IMR-90 (cell line): Measurements from ENCODE around the gene DDX39A. TPM values are rescaled to one million over a fixed set of nuclear protein-coding genes. Genes with fewer than 3 reads are reported as not detected.
A peak's percentile ranks its signal among the peaks of the same experiment; 100 is the strongest.

Source experiments
- ATAC-seq: fragments of 200-7000 bp; cut with Tn5 transposase; 2 replicates; pipeline ENCODE4 v1.9.1; 2020; ENCODE audit warnings: low read depth, mild to moderate bottlenecking, moderate library complexity
- BruUV-seq: library from RNA; stranded (reverse); fragments of 400-500 nt; replicated peaks from 2 replicates; lab custom pipeline; 2021; lab: Mats Ljungman, UMichigan
- CTCF ChIA-PET: fragments of 300-600 bp; formaldehyde crosslinking; extraction: SDS; loops from one replicate; lab custom pipeline; 2021; ENCODE audit warnings: antibody characterized with exemption; lab: Yijun Ruan, JAX
- POLR2A ChIA-PET: fragments of 300-600 bp; sonication (Branson Sonifier 250); formaldehyde crosslinking; loops from one replicate; lab custom pipeline; 2022; ENCODE audit warnings: antibody characterized with exemption; ENCODE audit not compliant: unreplicated experiment; lab: Charles Lee
- DNase-seq: peaks from one replicate; pipeline ENCODE4 v3.0.0; 2013
- H2AFZ ChIP-seq: replicated peaks from 2 replicates; pipeline ENCODE3; 2013; ENCODE audit warnings: low read length, mild to moderate bottlenecking; ENCODE audit not compliant: poor library complexity
- H2AK5ac ChIP-seq: 2 replicates; pipeline ENCODE4 v1.6.1; 2013; ENCODE audit warnings: low read depth, low read length, inconsistent platforms
- H2AK9ac ChIP-seq: replicated peaks from 2 replicates; pipeline ENCODE3; 2013; ENCODE audit warnings: mild to moderate bottlenecking, low read depth, low read length, moderate library complexity; ENCODE audit not compliant: poor library complexity
- H2BK120ac ChIP-seq: 2 replicates; pipeline ENCODE4 v1.6.1; 2013; ENCODE audit warnings: low read depth, low read length, inconsistent platforms
- H2BK15ac ChIP-seq: 3 replicates; pipeline ENCODE4 v1.6.1; 2013; ENCODE audit warnings: low read depth, low read length, inconsistent platforms
- H2BK20ac ChIP-seq: 2 replicates; pipeline ENCODE4 v1.6.1; 2013; ENCODE audit warnings: low read depth, mild to moderate bottlenecking, inconsistent platforms, low read length, moderate library complexity
- H2BK5ac ChIP-seq: 2 replicates; pipeline ENCODE4 v1.6.1; 2013; ENCODE audit warnings: mild to moderate bottlenecking, low read depth, low read length, inconsistent platforms; ENCODE audit not compliant: poor library complexity, severe bottlenecking
- H3K14ac ChIP-seq: replicated peaks from 2 replicates; pipeline ENCODE4 v1.6.1; 2013; ENCODE audit warnings: low read depth, low read length, inconsistent platforms
- H3K18ac ChIP-seq: 2 replicates; pipeline ENCODE4 v1.6.1; 2013; ENCODE audit warnings: low read depth, low read length, control low read depth
- H3K23ac ChIP-seq: 2 replicates; pipeline ENCODE4 v1.6.1; 2013; ENCODE audit warnings: low read depth, low read length, inconsistent platforms
- H3K27ac ChIP-seq: 2 replicates; pipeline ENCODE4 v1.5.1; 2013; ENCODE audit warnings: mild to moderate bottlenecking, control low read depth, low read length; ENCODE audit not compliant: insufficient read depth
- H3K27me3 ChIP-seq: 2 replicates; pipeline ENCODE4 v1.6.1; 2013; ENCODE audit warnings: low read length; ENCODE audit not compliant: control insufficient read depth, insufficient read depth
- H3K36me3 ChIP-seq: 2 replicates; pipeline ENCODE4 v1.6.1; 2013; ENCODE audit warnings: low read length, mixed read lengths; ENCODE audit not compliant: control insufficient read depth, insufficient read depth
- H3K4ac ChIP-seq: 2 replicates; pipeline ENCODE4 v1.6.1; 2013; ENCODE audit warnings: low read depth, low read length, inconsistent platforms
- H3K4me1 ChIP-seq: 2 replicates; pipeline ENCODE4 v1.6.1; 2013; ENCODE audit warnings: low read length, mixed read lengths; ENCODE audit not compliant: control insufficient read depth, insufficient read depth
- H3K4me2 ChIP-seq: 2 replicates; pipeline ENCODE4 v1.6.1; 2013; ENCODE audit warnings: low read depth, mild to moderate bottlenecking, control low read depth, low read length, moderate library complexity
- H3K4me3 ChIP-seq: 2 replicates; pipeline ENCODE4 v1.5.1; 2013; ENCODE audit warnings: low read depth, mild to moderate bottlenecking, control low read depth, low read length, moderate library complexity; ENCODE audit not compliant: insufficient read depth
- H3K56ac ChIP-seq: 2 replicates; pipeline ENCODE4 v1.6.1; 2013; ENCODE audit warnings: low read length, inconsistent platforms; ENCODE audit not compliant: insufficient read depth; ENCODE audit errors: extremely low read depth
- H3K79me1 ChIP-seq, 2 experiments: 2 replicates each; pipeline ENCODE4 v1.6.1; 2013; ENCODE audit warnings: low read length in 2 of 2, inconsistent platforms in 1 of 2, low read depth in 1 of 2
- H3K9ac ChIP-seq: 2 replicates; pipeline ENCODE4 v1.6.1; 2013; ENCODE audit warnings: low read depth, low read length, control low read depth
- H3K9me1 ChIP-seq: 2 replicates; pipeline ENCODE4 v1.6.1; 2013; ENCODE audit warnings: low read length, inconsistent platforms; ENCODE audit not compliant: insufficient read depth
- H3K9me3 ChIP-seq: 2 replicates; pipeline ENCODE4 v1.6.1; 2013; ENCODE audit warnings: low read length; ENCODE audit not compliant: control insufficient read depth, insufficient read depth
- H4K20me1 ChIP-seq: 2 replicates; pipeline ENCODE4 v1.6.1; 2013; ENCODE audit warnings: low read length, inconsistent platforms; ENCODE audit not compliant: insufficient read depth
- H4K5ac ChIP-seq: 2 replicates; pipeline ENCODE4 v1.6.1; 2013; ENCODE audit warnings: mild to moderate bottlenecking, low read depth, low read length, control low read depth
- H4K8ac ChIP-seq, 2 experiments: 2 replicates each; pipeline ENCODE4 v1.6.1; 2013; ENCODE audit warnings: low read depth in 2 of 2, low read length in 2 of 2, control low read depth in 1 of 2, inconsistent platforms in 1 of 2
- H4K91ac ChIP-seq: 2 replicates; pipeline ENCODE4 v1.6.1; 2013; ENCODE audit warnings: low read depth, low read length, inconsistent platforms; ENCODE audit not compliant: insufficient read depth
- BHLHE40 ChIP-seq: fragments of 150-350 bp; IDR thresholded peaks from 2 replicates; pipeline ENCODE4 v1.6.1; 2016; ENCODE audit warnings: mild to moderate bottlenecking, low read depth, low read length
- CEBPB ChIP-seq: IDR thresholded peaks from 2 replicates; pipeline ENCODE4 v1.6.1; 2012; ENCODE audit warnings: low read depth, low read length, improper control_type of control experiment
- CTCF ChIP-seq: conservative IDR thresholded peaks from 2 replicates; pipeline ENCODE4 v1.5.1; 2012; ENCODE audit warnings: mild to moderate bottlenecking, low read depth, low read length, improper control_type of control experiment
- ELK1 ChIP-seq: fragments of 150-350 bp; IDR thresholded peaks from 2 replicates; pipeline ENCODE4 v1.6.1; 2016; ENCODE audit warnings: low read depth, mild to moderate bottlenecking, low read length, moderate library complexity, borderline replicate concordance
- MAFK ChIP-seq: IDR thresholded peaks from 2 replicates; pipeline ENCODE4 v1.6.1; 2012; ENCODE audit warnings: low read depth, low read length, improper control_type of control experiment
- MAZ ChIP-seq: IDR thresholded peaks from 2 replicates; pipeline ENCODE4 v1.6.1; 2012; ENCODE audit warnings: low read depth, mild to moderate bottlenecking, low read length, improper control_type of control experiment, moderate library complexity, borderline replicate concordance
- MXI1 ChIP-seq: IDR thresholded peaks from 2 replicates; pipeline ENCODE4 v1.6.1; 2012; ENCODE audit warnings: low read depth, mild to moderate bottlenecking, low read length, moderate library complexity, borderline replicate concordance
- POLR2A ChIP-seq: IDR thresholded peaks from 2 replicates; pipeline ENCODE4 v1.6.1; 2012; ENCODE audit warnings: mild to moderate bottlenecking, low read depth, low read length
- RAD21 ChIP-seq: IDR thresholded peaks from 2 replicates; pipeline ENCODE4 v1.6.1; 2012; ENCODE audit warnings: low read length, improper control_type of control experiment
- RCOR1 ChIP-seq: IDR thresholded peaks from 2 replicates; pipeline ENCODE4 v1.6.1; 2012; ENCODE audit warnings: mild to moderate bottlenecking, low read length, improper control_type of control experiment; ENCODE audit not compliant: insufficient replicate concordance
- WGBS, 2 experiments: methylation state at CpG; one replicate each; pipeline versions ENCODE4 v1.1.5 to v1.1.7; 2013; ENCODE audit warnings: missing lambda C conversion rate in 2 of 2; ENCODE audit not compliant: insufficient read length in 1 of 2; ENCODE audit errors: extremely low coverage in 2 of 2; 5-methylcytosine and 5-hydroxymethylcytosine counted together
- dilution Hi-C: fragments of 300-500 bp; cut with HindIII; formaldehyde crosslinking; loops from one replicate; pipeline ENCODE4 v1.14.3; 2018; ENCODE audit warnings: low sequenced_read_pairs; ENCODE audit not compliant: unreplicated experiment
- in situ Hi-C: fragments of 300-500 bp; cut with MboI; formaldehyde crosslinking; loops from 3 replicates; pipeline ENCODE4 v1.14.3; 2019; ENCODE audit warnings: low sequenced_read_pairs, inconsistent platforms, mixed read lengths
- intact Hi-C: fragments of 100-400 bp; cut with micrococcal nuclease; formaldehyde crosslinking; loops from 2 replicates; pipeline ENCODE4 v1.10.0; 2022
- polyA plus RNA-seq, 3 experiments: library from polyadenylated mRNA; depleted of rRNA; stranded (reverse); fragments of >200 nt; gene quantifications; 2 replicates each; pipeline ENCODE4 v1.2.3, GENCODE V29; 2012; ENCODE audit warnings: low replicate concordance in 1 of 3
- total RNA-seq: library from RNA; depleted of rRNA; stranded (reverse); fragments of >200 nt; gene quantifications from 2 replicates; pipeline ENCODE4 v1.2.3, GENCODE V29; 2012

DDX39A gene
- total and polyA plus RNA-seq, 2 of the 4 experiments (the other 2 are of a cell fraction) = 82.5 to 83.0 TPM

- Histone ChIP-seq H3K79me1 (no peaks in the 10 kb centered on the region; a peak in 1 of 4 replicates), H3K4ac (no peak overlapping the region), H3K27me3 (no peaks in the 10 kb centered on the region), H2AFZ (no peak overlapping the region), H2AK9ac (peak overlapping the region; percentile 50), H3K4me3 (no peak overlapping the region), H3K27ac (no peak overlapping the region), H4K91ac (no peak overlapping the region), H3K9me3 (no peaks in the 10 kb centered on the region; the same call in 1 of the 2 replicates), H2BK15ac (no peak overlapping the region), H3K23ac (no peak overlapping the region), H2BK20ac (no peak overlapping the region), H4K8ac (no peak overlapping the region), H3K56ac (no peak overlapping the region), H3K9me1 (peaks cover 6% of the 10 kb centered on the region; the same call in 1 of the 2 replicates), H3K18ac (no peak overlapping the region), H3K4me2 (no peak overlapping the region), H2BK120ac (no peak overlapping the region), H4K5ac (no peak overlapping the region), H2AK5ac (no peak overlapping the region), H3K9ac (no peak overlapping the region), H4K20me1 (peaks cover 3% of the 10 kb centered on the region; the same call in 1 of the 2 replicates), H3K14ac (no peak overlapping the region), H2BK5ac (no peak overlapping the region), H3K36me3 (peaks cover 16% of the 10 kb centered on the region), H3K4me1 (no peaks in the 10 kb centered on the region)
- 86% methylated on average over 6 of the region's 11 CpGs; no CpG with 5 or more reads in 1 of the 2 experiments for WGBS, 2 experiments
- ChIA-PET CTCF (no interaction called here), POLR2A (no interaction called here)
- dilution Hi-C loops = no loop called here
- TF ChIP-seq MXI1 = no peak
- TF ChIP-seq MAFK = no peak
- no peak for TF ChIP-seq RAD21
- TF ChIP-seq POLR2A = no peak
- no peak for TF ChIP-seq ELK1
- no peak for TF ChIP-seq RCOR1
- no peak for TF ChIP-seq MAZ
- TF ChIP-seq BHLHE40 = no peak
- no peak for TF ChIP-seq CEBPB
- TF ChIP-seq CTCF = no peak
- in situ Hi-C loops = no loop called here
- BruUV-seq = no TSS peak
- ATAC-seq (no peak), DNase-seq (no peak)
- intact Hi-C loops = no loop called here
Measured at GRCh38 chr19:14400951-14401431, 18.1 kb downstream of the DDX39A start.
